NK-92 treated with Interleukin-12 subunit alpha and Interleukin-12 subunit beta, amount 100 ng/mL, for 24 hours (cell line): ENCODE results near the gene KLHL11.

Source experiments
- DNase-seq: peaks from one replicate; lab custom pipeline; 2025; lab: John Stamatoyannopoulos, UW

The KLHL11 gene, protein sequence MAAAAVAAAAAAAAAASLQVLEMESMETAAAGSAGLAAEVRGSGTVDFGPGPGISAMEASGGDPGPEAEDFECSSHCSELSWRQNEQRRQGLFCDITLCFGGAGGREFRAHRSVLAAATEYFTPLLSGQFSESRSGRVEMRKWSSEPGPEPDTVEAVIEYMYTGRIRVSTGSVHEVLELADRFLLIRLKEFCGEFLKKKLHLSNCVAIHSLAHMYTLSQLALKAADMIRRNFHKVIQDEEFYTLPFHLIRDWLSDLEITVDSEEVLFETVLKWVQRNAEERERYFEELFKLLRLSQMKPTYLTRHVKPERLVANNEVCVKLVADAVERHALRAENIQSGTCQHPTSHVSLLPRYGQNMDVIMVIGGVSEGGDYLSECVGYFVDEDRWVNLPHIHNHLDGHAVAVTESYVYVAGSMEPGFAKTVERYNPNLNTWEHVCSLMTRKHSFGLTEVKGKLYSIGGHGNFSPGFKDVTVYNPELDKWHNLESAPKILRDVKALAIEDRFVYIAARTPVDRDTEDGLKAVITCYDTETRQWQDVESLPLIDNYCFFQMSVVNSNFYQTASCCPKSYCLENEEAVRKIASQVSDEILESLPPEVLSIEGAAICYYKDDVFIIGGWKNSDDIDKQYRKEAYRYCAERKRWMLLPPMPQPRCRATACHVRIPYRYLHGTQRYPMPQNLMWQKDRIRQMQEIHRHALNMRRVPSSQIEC

DNA sequence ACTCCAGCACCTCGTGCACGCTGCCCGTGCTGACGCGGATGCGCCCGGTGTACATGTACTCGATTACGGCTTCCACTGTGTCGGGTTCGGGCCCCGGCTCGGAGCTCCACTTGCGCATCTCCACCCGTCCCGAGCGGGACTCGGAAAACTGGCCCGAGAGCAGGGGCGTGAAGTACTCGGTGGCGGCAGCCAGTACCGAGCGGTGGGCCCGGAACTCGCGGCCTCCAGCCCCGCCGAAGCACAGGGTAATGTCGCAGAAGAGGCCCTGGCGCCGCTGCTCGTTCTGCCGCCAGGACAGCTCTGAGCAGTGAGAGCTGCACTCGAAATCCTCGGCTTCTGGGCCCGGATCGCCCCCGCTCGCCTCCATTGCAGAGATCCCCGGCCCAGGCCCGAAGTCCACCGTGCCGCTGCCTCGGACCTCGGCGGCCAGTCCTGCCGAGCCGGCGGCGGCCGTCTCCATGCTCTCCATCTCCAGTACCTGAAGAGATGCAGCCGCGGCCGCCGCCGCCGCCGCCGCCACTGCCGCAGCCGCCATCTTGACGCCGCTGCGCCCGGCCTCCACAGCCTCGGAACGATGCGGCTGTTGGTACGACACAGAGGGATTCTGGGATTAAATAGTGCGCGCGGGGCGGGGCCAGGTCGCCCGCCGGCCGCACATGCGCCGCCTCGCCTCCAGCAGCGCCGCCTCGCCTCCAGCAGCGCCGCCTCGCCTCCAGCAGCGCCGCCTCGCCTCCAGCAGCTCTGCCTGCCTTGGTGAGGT, at the start of gene KLHL11:
TSS of gene KLHL11 (minus strand) at position 588 of the 760 bp plus-strand sequence. CDS start at position 535, 53 bp downstream.
- peak; percentile 78 for DNase-seq

DNA sequence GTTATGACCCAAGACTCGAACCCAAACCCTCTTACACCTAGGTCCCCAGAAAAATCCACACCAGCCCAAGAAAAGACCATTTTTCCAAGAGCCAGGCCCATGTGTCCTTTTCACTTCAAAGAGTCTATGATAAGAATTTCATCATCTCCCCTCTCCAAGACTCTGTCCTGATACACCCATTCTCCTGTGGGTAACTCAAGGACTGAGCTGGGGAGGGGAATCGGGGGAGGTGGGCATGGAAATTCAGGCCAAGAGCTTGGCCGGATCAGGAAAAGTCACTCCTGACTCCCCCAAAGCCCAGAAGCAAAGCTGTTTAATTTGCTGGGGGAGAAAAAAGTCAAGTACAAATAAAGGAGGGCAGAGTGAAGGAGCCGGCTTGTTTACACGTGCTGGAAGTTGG, 49.8 kb upstream of the KLHL11 start:
- DNase-seq, result no peak

DNA sequence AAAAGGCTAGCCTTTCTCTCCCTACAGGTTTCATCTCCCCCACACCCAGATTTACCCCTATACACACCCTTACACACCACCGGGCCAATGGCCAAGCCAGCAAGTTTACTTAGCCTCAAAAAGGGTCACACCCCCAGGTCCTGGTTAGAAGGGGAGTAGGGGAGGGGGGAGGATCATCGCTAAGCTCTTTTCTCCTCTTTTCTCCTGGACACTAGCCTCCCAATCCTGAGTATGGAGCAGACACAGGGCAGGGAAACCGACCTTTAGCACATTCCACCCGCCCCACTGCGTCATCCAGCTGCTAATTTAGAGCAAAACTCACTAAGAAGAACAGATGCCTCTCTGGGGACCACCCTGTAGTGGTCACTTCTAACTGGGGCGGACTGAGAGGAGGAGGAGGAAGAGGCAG, 49.1 kb upstream of the KLHL11 start:
- DNase-seq, result no peak

DNA sequence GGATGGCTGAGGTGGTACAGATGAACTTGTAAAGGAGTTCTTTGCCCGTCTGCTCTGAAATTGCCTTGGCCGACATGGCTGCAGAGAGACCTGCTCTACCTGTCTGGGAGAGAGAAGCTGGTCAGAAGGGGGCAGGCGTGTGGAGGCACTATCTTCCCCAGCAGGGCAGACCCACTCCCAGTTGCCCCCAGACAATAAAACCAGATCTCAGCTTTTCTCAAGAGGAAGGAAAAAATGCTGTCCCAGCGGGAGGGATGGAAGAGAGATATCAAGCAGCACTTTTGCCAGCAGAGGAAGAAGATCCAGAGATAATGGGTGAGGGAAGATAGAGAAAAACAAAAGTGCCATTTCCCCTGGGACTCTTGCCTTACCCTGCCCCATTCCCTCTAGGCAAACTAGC, 48.6 kb upstream of the KLHL11 start:
- DNase-seq, result no peak

DNA sequence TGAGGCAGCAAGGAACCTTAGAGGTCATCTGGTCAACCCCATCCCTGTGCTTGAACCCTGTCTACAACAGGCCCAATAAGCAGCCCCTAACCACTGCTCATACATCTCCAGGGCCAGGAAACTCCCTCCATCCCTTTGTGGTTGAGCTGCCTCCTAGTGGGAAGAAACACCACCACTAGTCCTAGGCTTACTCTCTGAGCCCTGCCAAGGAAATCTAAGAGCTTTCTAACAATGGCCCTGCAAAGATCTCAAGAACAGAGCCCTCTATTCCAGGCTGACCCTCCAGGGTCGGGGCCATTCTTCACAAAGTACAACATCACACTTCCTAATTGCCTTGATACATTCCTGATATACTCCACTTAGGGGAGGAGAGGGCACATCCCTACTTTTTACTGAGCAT, 47.7 kb upstream of the KLHL11 start:
- DNase-seq, result no peak

DNA sequence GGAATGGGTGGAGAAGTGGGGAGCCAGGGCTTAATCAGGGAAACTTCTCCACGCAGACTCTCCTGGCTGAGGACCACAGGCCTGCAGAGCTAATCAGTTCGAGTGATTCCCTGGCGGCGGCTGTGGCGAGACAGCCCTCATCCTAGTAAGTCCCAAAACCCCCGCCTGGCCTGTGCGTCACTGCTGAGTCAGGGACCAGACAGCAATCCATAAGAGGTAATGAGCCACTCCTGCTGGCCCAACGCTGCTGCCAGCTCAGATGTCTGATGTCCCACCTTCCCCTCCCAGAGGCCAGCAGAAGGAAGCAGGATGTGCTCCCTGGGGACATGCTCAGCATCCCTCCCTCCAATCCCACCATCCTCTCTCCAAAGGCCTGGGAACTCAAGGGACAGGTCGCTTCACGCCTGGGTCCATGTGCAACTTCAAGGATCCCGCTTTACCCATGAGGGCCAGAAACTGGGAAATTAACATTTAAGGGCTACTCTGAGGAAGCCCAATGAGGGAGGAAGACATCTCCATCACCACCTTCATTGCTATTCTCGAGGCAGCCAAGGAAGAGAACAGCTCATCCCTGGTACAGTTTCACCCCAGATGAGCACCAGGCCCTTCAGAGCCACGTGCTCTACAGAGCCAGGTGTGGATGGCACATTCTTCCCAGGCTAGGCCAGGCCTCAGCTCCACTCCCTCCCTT, 45.6 kb upstream of the KLHL11 start:
- no peak for DNase-seq

DNA sequence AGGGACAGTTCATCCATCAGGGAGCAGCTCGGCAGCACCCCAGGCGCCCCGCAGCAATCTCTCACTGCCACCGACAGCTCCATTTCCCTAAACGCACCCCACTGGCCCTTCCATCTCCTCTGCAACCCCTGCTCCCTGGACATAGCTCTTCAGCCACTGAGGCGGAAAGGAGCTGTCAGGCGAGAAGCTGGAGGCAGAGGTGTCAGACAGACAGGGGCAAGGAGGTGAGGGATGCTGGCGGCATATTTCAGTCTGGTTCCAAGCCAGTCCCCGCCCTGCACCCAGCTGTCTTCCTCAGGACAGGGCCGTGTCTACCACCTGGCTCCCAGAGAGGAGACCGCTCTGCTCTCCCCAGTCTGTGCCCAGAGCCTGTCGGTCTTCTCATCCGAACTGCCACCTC, 43.9 kb upstream of the KLHL11 start:
- DNase-seq, result no peak

DNA sequence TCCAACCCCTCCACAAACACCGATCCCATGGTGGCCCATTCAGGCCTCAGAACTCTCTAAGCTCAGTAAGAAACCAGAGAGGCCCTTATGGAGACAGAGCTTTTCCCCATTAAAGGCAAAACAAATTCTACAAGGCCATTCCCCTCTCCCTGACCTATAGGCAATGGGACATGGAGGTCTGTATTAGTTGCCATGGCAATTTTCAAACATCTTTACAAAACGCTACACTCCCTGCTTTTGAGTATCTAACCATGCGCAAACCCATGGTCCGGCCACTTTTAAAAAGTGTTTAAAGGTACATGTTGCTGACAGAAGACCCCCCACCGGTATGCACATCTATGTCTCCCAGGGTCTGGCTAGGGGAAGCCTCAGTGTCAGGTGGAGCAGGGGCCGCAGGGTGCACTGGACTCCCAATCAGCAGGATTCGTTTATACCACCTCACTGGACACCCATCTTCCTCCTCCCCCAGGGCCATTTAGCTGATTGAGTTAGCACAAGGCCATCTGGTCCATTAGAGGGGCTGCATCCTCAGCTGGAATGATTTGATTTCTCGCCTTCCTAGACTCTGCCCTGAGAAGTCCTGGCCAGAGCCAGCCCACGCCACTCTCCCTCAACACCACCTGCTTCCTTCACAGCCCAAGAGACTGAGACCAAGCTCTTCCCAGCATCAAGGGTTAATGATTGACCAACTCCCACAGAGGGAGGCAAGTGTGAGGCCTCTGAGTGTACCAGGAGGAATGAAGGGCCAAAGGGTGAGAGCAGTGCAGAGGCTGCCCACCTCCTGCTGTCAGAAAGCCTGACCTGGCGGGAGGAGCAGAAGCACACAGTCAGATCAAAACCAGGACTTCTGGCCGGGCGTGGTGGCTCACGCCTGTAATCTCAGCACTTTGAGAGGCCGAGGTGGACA, 42.7 kb upstream of the KLHL11 start:
- DNase-seq, result no peak

DNA sequence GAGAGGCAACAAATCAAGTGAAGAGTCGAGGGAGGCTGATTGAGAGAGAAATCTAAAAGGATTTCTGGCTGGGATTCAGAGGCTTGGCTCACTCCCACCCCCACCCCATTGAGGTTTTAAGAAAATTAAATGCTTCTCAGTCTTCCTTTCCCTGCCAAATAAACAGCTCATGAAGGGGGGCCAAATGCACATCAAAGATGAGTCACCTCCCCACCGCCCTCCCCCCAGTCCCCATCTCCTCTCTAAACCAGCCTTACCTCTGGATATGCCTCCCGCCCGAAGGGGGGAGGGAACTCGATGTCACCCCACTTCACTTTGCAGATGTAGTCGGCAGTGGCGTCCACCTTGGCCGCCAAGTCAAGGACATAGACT, 41.9 kb upstream of the KLHL11 start:
- no peak for DNase-seq

DNA sequence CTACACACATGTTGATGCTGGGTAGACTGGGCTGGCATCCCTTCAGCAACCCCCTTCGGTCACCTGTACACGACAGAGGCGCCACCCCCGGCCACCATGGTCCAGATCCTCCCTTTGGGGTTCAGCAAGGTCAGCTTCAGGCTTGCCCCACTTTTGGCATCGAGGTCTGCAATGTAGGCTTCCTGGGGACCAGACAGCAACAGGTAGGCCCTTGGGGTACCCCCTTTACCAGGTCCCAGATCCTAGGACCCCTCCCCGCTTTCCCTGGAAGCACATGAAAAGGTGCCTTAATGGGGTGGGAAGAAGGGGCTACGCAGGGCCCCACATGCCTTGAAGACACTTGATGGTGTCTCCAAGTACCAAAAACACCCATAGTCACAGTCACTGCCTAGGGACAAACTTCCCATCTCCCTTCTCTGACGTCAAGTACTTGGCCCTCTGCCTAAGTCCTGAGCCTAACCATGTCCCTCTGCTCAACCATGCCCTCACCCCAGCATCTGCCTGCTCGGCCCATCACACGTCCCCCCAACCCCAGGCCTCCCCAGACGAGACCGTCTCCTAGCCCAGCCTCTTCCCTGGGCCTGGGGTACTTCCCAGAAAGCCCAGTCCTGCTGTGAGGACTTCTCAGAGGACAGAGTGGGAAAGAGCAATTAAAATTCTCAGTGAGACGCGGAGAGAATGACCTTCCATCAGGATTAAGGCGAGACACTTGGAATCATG, 41.4 kb upstream of the KLHL11 start:
- no peak for DNase-seq

DNA sequence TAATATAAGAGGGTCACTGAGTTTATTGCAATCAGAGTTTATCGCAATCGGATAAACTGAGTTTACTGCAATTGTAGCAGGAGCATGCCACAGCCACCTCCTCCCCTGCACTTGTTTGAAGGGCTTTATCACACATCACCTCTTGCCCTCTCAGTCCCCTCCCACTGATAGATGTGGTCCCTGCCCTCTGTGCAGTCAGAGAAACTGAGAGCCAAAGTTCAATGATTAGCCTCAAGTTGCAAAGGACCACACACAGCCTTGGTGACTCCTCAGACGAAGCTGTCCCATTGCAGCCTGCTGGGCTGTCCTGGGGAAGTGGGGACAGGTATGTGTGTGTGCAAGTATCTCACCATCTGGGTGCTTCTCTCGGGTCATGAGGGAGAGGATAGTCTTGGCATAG, 39.9 kb upstream of the KLHL11 start:
- no peak for DNase-seq

DNA sequence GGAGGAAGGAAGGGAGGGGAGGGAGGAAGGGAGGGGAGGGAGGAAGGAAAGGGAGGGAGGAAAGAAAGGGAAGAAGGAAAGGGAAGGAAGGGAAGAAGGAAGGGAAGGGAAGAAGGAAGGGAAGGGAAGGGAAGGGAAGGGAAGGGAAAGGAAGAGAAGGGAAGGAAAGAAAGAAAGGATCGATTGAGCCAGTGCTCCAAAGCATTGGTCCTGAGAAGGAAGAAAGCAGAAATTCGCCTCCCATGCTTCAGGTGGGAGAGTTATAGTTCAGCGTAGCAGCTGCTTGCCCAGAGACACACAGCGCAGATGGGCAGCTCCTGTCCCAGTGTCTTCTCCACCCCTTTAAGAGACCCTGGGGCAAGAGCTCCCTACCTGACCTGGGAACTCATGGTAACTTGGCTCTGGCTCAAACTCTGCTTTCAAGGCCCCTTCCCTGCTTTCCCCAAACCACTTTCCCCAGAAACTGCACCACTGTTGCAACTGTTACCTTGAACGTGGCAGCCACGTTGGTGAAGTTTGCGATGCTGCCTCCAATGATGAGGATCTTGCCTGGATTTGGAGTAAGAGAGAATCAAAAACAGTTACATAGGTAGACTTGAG, 39.1 kb upstream of the KLHL11 start:
- DNase-seq, result no peak

DNA sequence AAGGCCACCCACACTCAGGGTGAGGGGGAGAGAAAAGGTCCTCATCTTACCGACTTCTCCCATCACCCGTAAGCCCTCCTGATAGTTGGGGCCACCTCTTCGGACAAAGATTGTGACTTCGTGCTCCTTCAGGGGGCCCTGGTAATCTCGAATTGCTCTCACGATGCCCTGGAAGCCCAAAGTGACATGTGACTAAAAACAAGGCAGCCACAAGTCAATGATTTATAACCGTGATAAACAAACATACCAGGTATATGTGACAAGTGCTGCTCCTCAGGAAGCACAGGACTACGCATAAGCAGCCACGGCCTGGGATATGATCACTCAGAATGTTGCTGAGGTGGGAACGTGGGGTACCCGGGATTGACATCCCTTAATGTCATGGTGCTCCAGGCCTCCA, 36.4 kb upstream of the KLHL11 start:
- DNase-seq, result no peak

DNA sequence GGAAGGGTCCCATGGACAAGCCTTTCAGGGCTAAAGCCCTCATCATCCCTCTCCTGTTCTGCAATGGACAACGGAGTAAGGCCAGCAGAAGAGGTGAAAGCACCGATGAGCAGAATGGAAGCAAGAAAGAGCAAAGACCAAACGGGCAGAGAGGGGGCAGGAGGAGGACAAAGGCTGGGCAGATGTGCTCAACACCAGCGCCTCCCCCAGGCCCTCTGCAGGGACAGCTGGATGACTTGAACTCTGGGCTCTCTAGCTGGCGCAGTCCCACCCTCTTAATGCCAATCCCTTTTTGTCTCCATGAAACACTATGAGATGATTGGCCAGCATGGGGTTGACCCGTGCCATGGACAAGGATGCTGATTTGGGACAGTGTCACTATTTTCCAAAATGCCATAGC, 31.5 kb upstream of the KLHL11 start:
- no peak for DNase-seq

DNA sequence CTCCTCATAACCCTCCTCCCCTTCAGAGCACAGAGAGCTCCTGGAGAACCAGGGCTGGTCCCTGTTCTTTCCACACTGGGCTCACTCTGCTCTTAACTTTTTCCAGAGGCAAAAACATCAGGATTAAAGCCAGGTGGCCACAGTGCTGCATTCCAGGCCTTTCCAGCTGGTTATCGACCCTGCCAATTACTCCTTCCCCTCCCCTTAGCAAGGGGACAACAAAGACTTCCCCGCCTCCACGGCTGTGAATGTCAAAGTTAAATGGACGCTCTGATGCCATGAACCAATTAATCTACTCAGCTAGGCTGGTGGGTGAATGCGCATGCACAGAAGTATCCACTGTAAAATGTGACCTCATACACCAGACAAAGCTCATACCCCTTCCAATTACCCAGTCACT, 30.4 kb upstream of the KLHL11 start:
- DNase-seq, result no peak

DNA sequence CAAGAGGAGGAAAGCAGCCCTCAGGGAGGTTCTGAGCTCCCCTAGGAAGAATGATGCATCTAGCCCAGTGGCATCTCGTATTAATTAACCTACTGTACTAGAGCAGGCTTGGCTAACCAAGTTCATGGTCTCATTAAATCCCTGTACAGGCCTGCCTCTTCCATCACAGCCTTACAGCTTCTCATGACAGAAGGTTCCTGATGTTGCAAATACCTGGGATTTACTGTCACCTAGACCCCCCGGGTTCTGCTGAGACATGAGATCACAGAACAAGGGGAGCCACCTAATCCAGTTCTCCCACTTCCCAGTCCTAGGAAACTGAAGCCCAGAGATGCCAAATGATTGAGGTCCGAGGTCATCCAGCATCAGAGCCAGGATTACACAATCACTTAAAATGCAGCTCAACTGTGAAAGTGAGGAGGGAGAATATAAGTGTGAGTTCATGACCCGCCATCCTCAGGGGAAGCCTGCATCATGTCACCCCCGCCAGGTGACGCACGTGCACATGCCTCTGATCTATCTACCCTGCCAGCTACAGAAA, 29.6 kb upstream of the KLHL11 start:
- DNase-seq, result no peak

DNA sequence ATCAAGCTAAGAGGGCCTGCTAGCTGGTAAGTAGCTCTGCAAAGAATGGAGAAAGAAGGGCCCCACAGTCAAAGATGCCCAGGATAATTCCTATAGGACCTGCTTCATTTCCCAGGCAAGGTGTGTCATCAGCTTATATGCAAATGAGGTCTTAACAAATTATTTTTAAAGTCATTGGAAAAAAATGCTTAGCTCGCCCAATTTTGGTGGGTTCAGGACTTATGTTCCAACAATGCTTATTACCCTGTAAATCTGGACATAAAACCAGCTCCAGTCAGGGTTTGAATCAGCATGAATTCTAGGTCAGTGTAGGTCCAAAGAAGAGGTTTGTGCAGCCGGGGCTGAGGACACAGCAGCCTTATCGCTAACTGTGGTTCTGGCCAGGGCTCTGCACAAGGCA, 28.2 kb upstream of the KLHL11 start:
- no peak for DNase-seq

DNA sequence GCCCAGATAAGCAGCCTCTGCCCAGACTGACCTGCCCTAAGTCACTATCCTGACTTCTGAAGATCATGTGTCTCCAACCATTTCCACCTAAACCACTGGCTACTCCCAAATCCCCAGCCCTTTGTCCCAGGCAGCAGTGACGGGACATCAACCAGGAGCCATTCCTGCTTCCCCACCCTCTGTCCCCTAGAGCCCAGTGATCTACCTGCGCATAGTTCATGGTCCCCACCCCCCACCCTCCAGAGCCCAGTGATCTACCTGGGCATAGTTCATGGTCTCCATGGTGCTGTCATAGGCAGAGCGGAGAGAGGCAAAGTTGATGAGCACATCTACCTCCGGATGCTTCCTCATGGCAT, 26.8 kb upstream of the KLHL11 start:
- DNase-seq, result no peak

DNA sequence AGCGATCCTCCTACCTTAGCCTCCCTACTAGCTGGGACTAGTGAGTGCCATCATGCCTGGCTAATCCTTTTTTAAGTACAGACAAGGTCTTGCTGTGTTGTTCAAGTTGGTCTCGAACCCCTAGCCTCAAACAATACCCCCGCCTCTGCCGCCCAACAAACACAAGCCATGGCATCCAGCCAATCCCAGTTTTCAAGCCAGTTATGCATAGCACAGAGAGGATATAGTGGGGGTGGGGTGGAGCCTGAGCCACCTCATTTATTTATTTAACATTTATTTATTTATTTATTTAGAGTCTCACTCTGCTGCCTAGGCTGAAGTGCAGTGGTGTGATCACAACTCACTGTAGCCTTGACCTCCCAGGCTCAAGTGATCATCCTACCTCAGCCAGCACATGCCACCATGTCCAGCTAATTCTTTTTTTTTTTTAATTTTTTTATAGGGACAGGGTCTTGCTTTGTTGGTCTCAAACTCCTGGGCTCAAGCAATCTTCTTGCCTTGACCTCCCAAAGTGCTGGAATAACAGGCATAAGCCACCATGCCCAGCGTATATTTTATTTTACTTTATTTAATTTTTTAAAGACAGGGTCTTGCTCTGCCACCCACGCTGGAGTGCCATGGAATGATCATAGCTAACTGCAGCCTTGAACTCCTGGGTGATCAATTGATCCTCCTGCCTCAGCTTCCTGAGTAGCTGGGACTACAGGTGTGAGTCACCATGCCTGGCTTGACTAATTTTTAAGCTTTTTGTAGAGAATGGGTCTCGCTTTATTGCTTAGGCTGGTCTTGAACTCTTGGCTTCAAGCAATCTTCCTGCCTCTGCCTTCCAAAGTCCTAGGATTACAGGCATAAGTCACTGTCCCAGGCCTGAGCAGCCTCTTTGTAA, 26.2 kb upstream of the KLHL11 start:
- DNase-seq, result no peak
